Transverse colon (tissue), 4 donors: ENCODE data around the gene SMYD3.

Experiments used
- CTCF ChIP-seq, 5 experiments: fragments of 200-600 bp in 3 of 5; fragments of 450-650 bp in 2 of 5; sonication (generic) in 3 of 5; IDR thresholded peaks; 1 replicate in 2 of 5; 2 replicates in 3 of 5; pipeline ENCODE4 v1.5.1; 2016 to 2017; ENCODE audit warnings: antibody characterized with exemption in 5 of 5, inconsistent platforms in 3 of 5, mild to moderate bottlenecking in 2 of 5, moderate library complexity in 1 of 5
- POLR2A ChIP-seq: fragments of 450-650 bp; IDR thresholded peaks from one replicate; pipeline ENCODE4 v1.6.1; 2016; ENCODE audit warnings: antibody characterized with exemption, mild to moderate bottlenecking, moderate library complexity
- POLR2AphosphoS5 ChIP-seq, 3 donors: sonication (generic); formaldehyde crosslinking; IDR thresholded peaks; one replicate each; pipeline ENCODE4 v1.6.1; 2016; ENCODE audit warnings: antibody characterized with exemption in 3 of 3

GRCh38 chr1:245986404-245987218, 520.5 kb downstream of the SMYD3 start:
- TF ChIP-seq CTCF (IDR thresholded peaks at IDR 0.05) (no peak), POLR2AphosphoS5 (IDR thresholded peaks at IDR 0.05) (no peak), POLR2A (no peak)
